DMS53 treated with DMSO at 0.1 percent for 48 hours (cell line): Measurements from ENCODE around the gene SLC29A1.
A peak's percentile ranks its signal among the peaks of the same experiment; 100 is the strongest.
"Not testable (repeated sequence)": the region's sequence is repeated elsewhere in the genome, so short reads cannot be mapped to it uniquely, and the experiment has no call there.

Experiments used
- DNase-seq: peaks from one replicate; lab custom pipeline; 2025; ENCODE audit not compliant: unreplicated experiment; lab: John Stamatoyannopoulos, UW

The SLC29A1 gene

GRCh38 chr6:44221291-44221960 lies 2.0 kb upstream of the SLC29A1 start:
- peak; percentile 29 for DNase-seq

GRCh38 chr6:44221961-44222335 lies 1.4 kb upstream of the SLC29A1 start:
- DNase-seq: no peak

GRCh38 chr6:44222486-44223318 lies 693 bp upstream of the SLC29A1 start:
- peak; percentile 35 for DNase-seq

- DNase-seq: peak; percentile 14
These were observed 902 bp downstream of the SLC29A1 start for GRCh38 chr6:44224029-44224964.

- no peak for DNase-seq
These were observed 1.5 kb downstream of the SLC29A1 start for GRCh38 chr6:44224965-44225305.

- no peak for DNase-seq
These were observed 2.4 kb downstream of the SLC29A1 start for GRCh38 chr6:44225579-44226325.

- no peak for DNase-seq
These were observed 3.2 kb downstream of the SLC29A1 start for GRCh38 chr6:44226368-44227147.

GRCh38 chr6:44227148-44227793 lies 3.9 kb downstream of the SLC29A1 start:
- no peak for DNase-seq

- DNase-seq: no peak
These were observed 4.6 kb downstream of the SLC29A1 start for GRCh38 chr6:44228031-44228430.

GRCh38 chr6:44228433-44228832 lies 5.0 kb downstream of the SLC29A1 start:
- DNase-seq: no peak

- no peak for DNase-seq
These were observed 5.4 kb downstream of the SLC29A1 start for GRCh38 chr6:44228836-44229235.

GRCh38 chr6:44229376-44230033 lies 6.1 kb downstream of the SLC29A1 start:
- DNase-seq: no peak

- DNase-seq: no peak
These were observed 6.8 kb downstream of the SLC29A1 start for GRCh38 chr6:44230034-44230675.

GRCh38 chr6:44231426-44231825 lies 8.0 kb downstream of the SLC29A1 start:
- not testable (repeated sequence) for DNase-seq

GRCh38 chr6:44232676-44233566 lies 9.5 kb downstream of the SLC29A1 start:
- no peak for DNase-seq

GRCh38 chr6:44233567-44234100 lies 10.2 kb downstream of the SLC29A1 start:
- no peak for DNase-seq
